LoVo (cell line): Measurements from ENCODE around the gene ENPP1.
"Not testable (repeated sequence)": the region's sequence is repeated elsewhere in the genome, so short reads cannot be mapped to it uniquely, and the experiment has no call there.

Experiments used
- DNase-seq: peaks from one replicate; pipeline ENCODE4 v3.0.0-alpha.2; 2016; ENCODE audit warnings: low spot score

Gene ENPP1

GRCh38 chr6:131916091-131916796 lies 108.4 kb downstream of the ENPP1 start:
- not testable (repeated sequence) for DNase-seq

GRCh38 chr6:131916847-131917246 lies 109.0 kb downstream of the ENPP1 start:
- DNase-seq = no peak

- DNase-seq = no peak
These were observed 109.5 kb downstream of the ENPP1 start for GRCh38 chr6:131917318-131917717.

GRCh38 chr6:131917763-131918649 lies 110.2 kb downstream of the ENPP1 start:
- DNase-seq = no peak

- no peak for DNase-seq
These were observed 111.0 kb downstream of the ENPP1 start for GRCh38 chr6:131918650-131919355.

DNA sequence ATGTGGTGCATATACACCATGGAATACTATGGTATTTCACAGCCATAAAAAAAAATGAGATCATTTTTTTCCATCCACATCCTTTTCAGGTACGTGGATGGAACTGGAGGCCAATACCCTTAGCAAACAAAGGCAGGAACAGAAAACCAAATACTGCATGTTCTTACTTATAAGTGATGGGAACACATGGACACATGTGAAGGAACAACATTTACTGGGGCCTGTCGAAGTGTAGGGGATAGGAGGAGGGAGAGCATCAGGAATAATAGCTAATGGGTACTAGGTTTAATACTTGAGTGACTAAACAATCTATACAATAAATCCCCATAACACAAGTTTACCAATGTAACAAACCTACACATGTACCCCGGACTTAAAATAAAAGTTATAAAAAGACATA lies 112.8 kb downstream of the ENPP1 start:
- DNase-seq = no peak

- peak; percentile 63 for DNase-seq
These were observed 115.5 kb downstream of the ENPP1 start for GRCh38 chr6:131923356-131923755.

DNA sequence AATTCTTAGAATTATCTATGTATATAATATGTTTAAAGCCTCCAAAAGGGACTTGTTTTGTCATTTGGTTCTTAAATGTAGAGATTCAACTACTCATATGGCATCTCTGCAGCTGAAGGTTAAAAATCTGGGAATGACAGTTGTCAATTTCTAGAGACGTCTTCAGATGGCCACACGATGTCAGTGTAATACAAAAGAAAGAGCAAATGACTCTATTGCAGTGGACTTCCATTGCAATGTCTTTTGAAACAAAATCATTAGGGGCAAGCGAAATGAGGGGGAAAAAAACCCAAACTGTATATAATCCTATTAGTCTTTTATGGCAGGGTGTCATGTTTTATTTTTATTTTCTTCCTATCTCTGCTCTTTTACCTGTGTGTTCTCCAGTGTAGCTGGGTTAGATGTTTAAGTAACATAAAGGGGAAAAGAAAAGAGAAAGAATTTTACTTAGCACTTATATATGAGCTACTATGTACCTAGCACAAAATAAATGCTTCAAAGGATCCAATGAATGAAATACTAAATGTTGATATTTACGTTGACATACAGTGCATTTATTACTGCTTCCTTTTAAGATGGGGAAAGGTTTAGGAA lies 117.2 kb downstream of the ENPP1 start:
- DNase-seq = peak; percentile 62

- DNase-seq = no peak
These were observed 121.4 kb downstream of the ENPP1 start for GRCh38 chr6:131929264-131929663.

DNA sequence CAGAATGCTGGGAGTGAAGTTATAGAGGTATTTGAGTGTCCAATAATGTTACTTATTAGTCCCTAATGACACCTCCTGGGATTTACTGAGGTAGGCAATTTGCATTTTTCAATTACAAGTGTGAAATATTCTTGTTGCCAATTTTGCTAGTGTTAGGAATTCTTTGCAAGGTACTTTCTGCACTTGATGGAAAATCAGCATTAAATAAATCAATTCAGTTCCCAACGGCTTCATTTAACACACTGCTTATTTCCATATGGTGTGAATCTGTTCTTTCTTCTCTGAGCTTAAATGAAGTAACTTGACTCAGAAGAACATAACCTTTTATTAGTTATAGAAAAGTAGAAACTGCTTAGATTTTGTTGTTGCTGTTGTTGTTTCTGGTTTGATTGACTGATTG lies 122.2 kb downstream of the ENPP1 start:
- DNase-seq = no peak

DNA sequence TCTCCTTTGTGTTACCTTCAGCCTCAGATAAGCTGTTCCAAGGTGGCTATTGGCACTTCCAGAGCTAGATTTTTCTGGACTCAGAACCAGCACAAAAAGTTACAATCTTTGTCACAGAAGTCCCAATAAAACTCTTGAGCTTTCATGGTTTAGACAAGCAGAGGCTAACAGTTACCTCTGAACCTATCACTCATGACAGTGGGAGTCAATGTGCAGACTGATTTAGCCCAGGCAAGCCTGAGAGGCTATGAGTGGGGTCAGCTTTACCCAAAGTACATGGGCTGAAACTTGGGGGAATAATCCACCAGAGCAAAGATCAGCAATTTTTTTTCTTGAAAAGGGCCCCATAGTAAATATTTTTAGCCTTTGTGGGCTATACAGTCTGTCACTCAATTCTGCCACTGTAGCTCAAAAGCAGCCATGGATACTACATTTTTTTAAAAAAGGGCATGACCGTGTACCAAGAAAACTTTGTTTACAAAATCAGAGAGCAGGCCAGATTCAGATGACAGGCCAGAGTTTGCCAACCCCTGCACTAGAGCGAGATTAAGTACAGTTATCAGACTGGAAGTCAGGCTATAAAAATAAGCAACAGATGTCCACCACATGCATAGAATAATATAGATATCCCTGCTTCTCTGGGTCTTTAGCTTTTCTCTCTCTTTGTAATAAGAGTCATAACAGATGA lies 123.4 kb downstream of the ENPP1 start:
- no peak for DNase-seq

DNA sequence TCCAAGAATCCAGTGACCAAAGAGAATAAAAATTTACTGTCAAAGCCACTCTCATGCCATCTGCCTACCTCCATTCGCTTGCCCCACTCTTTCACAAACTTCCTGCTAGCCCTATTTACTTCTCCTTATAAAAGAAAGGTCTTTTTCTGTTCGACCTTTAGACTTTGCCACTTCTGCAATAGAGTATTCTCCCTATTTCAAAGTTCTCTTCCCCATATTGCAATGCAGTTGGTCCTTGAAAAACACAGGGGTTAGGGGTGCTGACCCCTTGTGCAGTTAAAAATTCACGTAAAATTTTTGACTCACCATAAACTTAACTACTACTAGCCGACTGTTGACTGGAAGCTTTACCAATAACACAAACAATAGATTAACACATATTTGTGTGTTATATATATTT lies 128.3 kb downstream of the ENPP1 start:
- no peak for DNase-seq

DNA sequence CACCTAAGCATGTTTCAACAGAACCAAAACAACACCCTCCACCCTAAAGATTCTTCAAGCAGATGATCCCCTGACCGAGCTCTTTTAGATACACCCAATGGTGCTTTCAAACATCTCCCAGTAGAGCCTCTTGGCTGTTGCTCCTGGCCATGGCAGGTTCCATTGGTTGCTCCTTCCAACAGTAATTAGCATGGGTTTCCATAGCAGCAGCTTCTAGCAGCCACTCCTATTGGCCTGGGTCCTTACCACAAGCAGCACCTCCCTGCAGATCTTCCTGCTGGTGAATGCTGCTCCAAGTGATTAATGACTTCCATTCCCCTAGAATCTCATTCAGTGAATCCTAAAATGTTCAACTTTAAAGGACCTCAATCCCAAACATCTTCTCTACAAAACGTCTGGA lies 129.4 kb downstream of the ENPP1 start:
- no peak for DNase-seq

DNA sequence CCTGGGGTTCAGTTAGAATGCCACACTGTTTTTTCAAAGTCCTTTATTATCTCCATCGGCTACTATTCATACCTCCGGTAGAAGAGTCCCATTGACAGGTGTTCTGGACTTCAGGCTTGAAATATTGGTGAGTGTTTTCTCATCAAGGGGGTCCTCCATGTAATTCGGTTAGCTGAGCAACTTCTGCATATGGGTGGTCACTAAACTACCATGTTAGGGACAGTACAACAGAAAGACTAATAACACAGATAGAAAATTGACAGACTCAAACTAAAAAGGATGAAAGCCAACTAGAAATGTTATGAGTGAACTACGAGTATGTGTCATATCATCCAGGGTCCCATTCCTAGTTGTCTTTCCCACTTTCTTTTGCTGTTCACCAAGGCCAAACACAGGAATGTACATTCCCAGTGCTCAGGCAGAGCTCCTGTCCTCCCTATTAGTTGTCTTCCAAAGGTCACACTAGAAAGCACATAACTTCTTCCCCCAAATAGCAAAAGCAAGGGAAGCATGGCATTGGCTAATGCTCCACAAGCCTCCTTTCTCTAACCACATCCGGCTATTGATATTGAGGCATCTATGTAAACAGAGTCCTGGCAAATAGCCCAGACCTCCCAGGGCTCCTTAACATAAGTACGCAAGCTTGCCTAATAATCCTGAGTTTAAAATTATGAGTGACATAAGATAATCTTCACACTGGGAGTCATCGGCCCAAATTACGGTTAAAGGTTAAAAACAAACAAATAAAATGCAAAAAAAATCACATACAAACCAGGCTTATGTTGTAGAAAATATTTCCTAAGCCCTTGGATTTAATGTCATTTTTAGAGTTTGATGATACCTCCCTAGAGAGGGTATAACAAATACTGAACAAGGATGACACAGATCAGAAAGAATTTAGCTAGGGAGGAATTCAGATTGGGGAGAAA lies 130.1 kb downstream of the ENPP1 start:
- DNase-seq = no peak
